ENCODE results near the gene LBHD1. TPM values are rescaled to one million over a fixed set of nuclear protein-coding genes. Genes with fewer than 3 reads are reported as not detected.

Gene LBHD1
- total and polyA plus RNA-seq, 2 of the 13 experiments (the other 11 are each of a cell fraction or from before 2014, with no cell fraction given): 3.2 to 3.7 TPM

- TF ChIP-seq ZNF580 (CRISPR knock-in tag; IDR thresholded peaks at IDR 0.05; ENCODE audit: borderline replicate concordance, low read depth) (0 out of 2 replicates have a peak, but pooled peaks have one; percentile 44), MAFK (conservative IDR thresholded peaks at IDR 0.05 in 1 of 2, IDR thresholded peaks at IDR 0.05 in 1 of 2; ENCODE audit: low read length in 2 of 2) (no peak), TFE3 (CRISPR knock-in tag; IDR thresholded peaks at IDR 0.05) (peak; percentile 87), ZNF337 (CRISPR knock-in tag; IDR thresholded peaks at IDR 0.05; ENCODE audit: borderline replicate concordance, low read depth) (no peak), ARID4A (CRISPR knock-in tag; IDR thresholded peaks at IDR 0.05; ENCODE audit: borderline replicate concordance) (peak; percentile 95), RORA (CRISPR knock-in tag; IDR thresholded peaks at IDR 0.05) (no peak), KMT2A (CRISPR knock-in tag; IDR thresholded peaks at IDR 0.05) (peak; percentile 95), TRIM24 (CRISPR knock-in tag; IDR thresholded peaks at IDR 0.05) (no peak), ZNF83 (CRISPR knock-in tag; IDR thresholded peaks at IDR 0.05; ENCODE audit: borderline replicate concordance) (peak; percentile 15; the same call in 1 of the 2 replicates), KAT8 (CRISPR knock-in tag; IDR thresholded peaks at IDR 0.05) (peak; percentile 98), TFDP1 (CRISPR knock-in tag; IDR thresholded peaks at IDR 0.05; ENCODE audit: borderline replicate concordance) (peak; percentile 50; the same call in 1 of the 2 replicates), HOXA3 (CRISPR knock-in tag; IDR thresholded peaks at IDR 0.05) (peak; percentile 82; the same call in 1 of the 2 replicates), KDM4B (CRISPR knock-in tag; IDR thresholded peaks at IDR 0.05) (no peak), PHF20 (CRISPR knock-in tag; IDR thresholded peaks at IDR 0.05) (peak; percentile 97), MLX (CRISPR knock-in tag; IDR thresholded peaks at IDR 0.05) (0 out of 2 replicates have a peak, but pooled peaks have one; percentile 32), MXI1 (IDR thresholded peaks at IDR 0.05; ENCODE audit: borderline replicate concordance, low read depth, low read length) (peak; percentile 77; the same call in 2 of the 3 replicates), HNF1B (CRISPR knock-in tag; IDR thresholded peaks at IDR 0.05) (peak; percentile 63; the same call in 1 of the 2 replicates)
Observed at GRCh38 chr11:62678770-62679696, 7.0 kb upstream of the LBHD1 start, which contains the start of gene UBXN1 (continued).

Measured in HepG2 (cell line).